HCT116 (cell line): ENCODE results near the gene CROCC. TPM values are rescaled to one million over a fixed set of nuclear protein-coding genes. Genes with fewer than 3 reads are reported as not detected.

Experiments used
- ATAC-seq: fragments of 200-7000 bp; cut with Tn5 transposase; 2 replicates; pipeline ENCODE4 v1.9.1; 2020; ENCODE audit warnings: mild to moderate bottlenecking, moderate library complexity
- BruUV-seq: library from RNA; stranded (reverse); fragments of 400-500 nt; replicated peaks from 2 replicates; lab custom pipeline; 2021; lab: Mats Ljungman, UMichigan
- CTCF ChIA-PET: fragments of 300-600 bp; sonication (Branson Sonifier 250); formaldehyde crosslinking; loops from one replicate; lab custom pipeline; 2021; ENCODE audit warnings: antibody characterized with exemption; lab: Charles Lee
- POLR2A ChIA-PET: fragments of 300-600, 350-600 bp; sonication (Branson Sonifier 250); formaldehyde crosslinking; loops from one replicate; lab custom pipeline; 2021; ENCODE audit warnings: antibody characterized with exemption; lab: Charles Lee
- RAD21 ChIA-PET, 2 experiments: fragments of 300-600 bp; sonication (Branson Sonifier 250); formaldehyde crosslinking; loops; one replicate each; lab custom pipeline; 2023; ENCODE audit warnings: low total read pairs in 2 of 2; ENCODE audit not compliant: uncharacterized antibody in 2 of 2, unreplicated experiment in 2 of 2, low non-redundant PET in 1 of 2; lab: Charles Lee
- DNase-seq: peaks from one replicate; pipeline ENCODE4 v3.0.0-alpha.2; 2010; ENCODE audit warnings: low read depth, low spot score
- H2AFZ ChIP-seq: fragments of 200-600 bp; shearing (Covaris generic), sonication (generic); 2 replicates; pipeline ENCODE4 v1.6.1; 2017; ENCODE audit warnings: low read depth, mixed run types, mixed read lengths, antibody characterized with exemption, low read length; ENCODE audit not compliant: poor library complexity, severe bottlenecking
- H3K27ac ChIP-seq: 2 replicates; pipeline ENCODE4 v1.5.1; 2012; ENCODE audit warnings: low read depth, low read length
- H3K27me3 ChIP-seq: fragments of 200-600 bp; sonication (generic); 2 replicates; pipeline ENCODE4 v1.6.1; 2016; ENCODE audit warnings: mixed run types, low read length, mixed read lengths; ENCODE audit not compliant: insufficient read depth
- H3K36me3 ChIP-seq, 2 experiments: fragments of 200-500 bp in 1 of 2; fragments of 200-600 bp in 1 of 2; sonication (Bioruptor generic) in 1 of 2; sonication (generic) in 1 of 2; 2 replicates each; pipeline versions ENCODE4 v1.5.1 to v1.6.1; 2014 to 2016; ENCODE audit warnings: low read length in 2 of 2, inconsistent platforms in 1 of 2, mixed read lengths in 1 of 2, mixed run types in 1 of 2; ENCODE audit not compliant: insufficient read depth in 2 of 2, control insufficient read depth in 1 of 2
- H3K4me1 ChIP-seq, 2 experiments: fragments of 200-600 bp in 1 of 2; sonication (generic) in 1 of 2; 2 replicates each; pipeline versions ENCODE4 v1.5.1 to v1.6.1; 2012 to 2017; ENCODE audit warnings: low read length in 2 of 2, inconsistent platforms in 1 of 2, mild to moderate bottlenecking in 1 of 2, mixed read lengths in 1 of 2, mixed run types in 1 of 2, moderate library complexity in 1 of 2; ENCODE audit not compliant: insufficient read depth in 2 of 2, control insufficient read depth in 1 of 2
- H3K4me2 ChIP-seq: fragments of 200-600 bp; sonication (generic); 2 replicates; pipeline ENCODE4 v1.6.1; 2017; ENCODE audit warnings: mixed run types, low read length, mixed read lengths
- H3K4me3 ChIP-seq, 2 experiments: fragments of 200-600 bp in 1 of 2; sonication (generic) in 1 of 2; replicated peaks in 1 of 2; 2 replicates each; pipeline ENCODE4 v1.5.1; 2011 to 2016; ENCODE audit warnings: low read length in 2 of 2, control low read depth in 1 of 2, low read depth in 1 of 2, mild to moderate bottlenecking in 1 of 2, mixed read lengths in 1 of 2, mixed run types in 1 of 2
- H3K79me2 ChIP-seq: fragments of 200-600 bp; sonication (generic); 2 replicates; pipeline ENCODE4 v1.6.1; 2017; ENCODE audit warnings: mild to moderate bottlenecking, mixed run types, low read length, moderate library complexity, mixed read lengths; ENCODE audit not compliant: insufficient read depth
- H3K9ac ChIP-seq: fragments of 200-600 bp; sonication (generic); 2 replicates; pipeline ENCODE4 v1.6.1; 2016; ENCODE audit warnings: low read length, mixed read lengths
- H3K9me2 ChIP-seq: fragments of 200-600 bp; sonication (generic), shearing (Covaris generic); 2 replicates; pipeline ENCODE4 v1.6.1; 2017; ENCODE audit warnings: mixed run types, mild to moderate bottlenecking, moderate library complexity; ENCODE audit not compliant: insufficient read depth
- H3K9me3 ChIP-seq, 2 experiments: fragments of 200-500 bp in 1 of 2; fragments of 200-600 bp in 1 of 2; sonication (Bioruptor generic) in 1 of 2; sonication (generic) in 1 of 2; 2 replicates each; pipeline ENCODE4 v1.6.1; 2014 to 2017; ENCODE audit warnings: low read length in 2 of 2, mixed read lengths in 2 of 2, inconsistent platforms in 1 of 2, low read depth in 1 of 2, mild to moderate bottlenecking in 1 of 2, mixed run types in 1 of 2, moderate library complexity in 1 of 2; ENCODE audit not compliant: control insufficient read depth in 1 of 2, insufficient read depth in 1 of 2
- H4K20me1 ChIP-seq: fragments of 200-600 bp; sonication (generic), shearing (Covaris generic); 2 replicates; pipeline ENCODE4 v1.6.1; 2017; ENCODE audit warnings: mixed run types, mild to moderate bottlenecking, moderate library complexity; ENCODE audit not compliant: insufficient read depth
- ATF3 ChIP-seq: IDR thresholded peaks from 2 replicates; pipeline ENCODE4 v1.6.1; 2012
- CBX3 ChIP-seq: IDR thresholded peaks from 2 replicates; pipeline ENCODE4 v1.6.1; 2012; ENCODE audit warnings: low read depth
- EGR1 ChIP-seq: IDR thresholded peaks from 2 replicates; pipeline ENCODE4 v1.6.1; 2012; ENCODE audit warnings: low read depth
- ELF1 ChIP-seq: IDR thresholded peaks from 2 replicates; pipeline ENCODE4 v1.6.1; 2012; ENCODE audit warnings: low read depth, borderline replicate concordance
- EZH2phosphoT487 ChIP-seq: fragments of 200-600 bp; IDR thresholded peaks from 2 replicates; pipeline ENCODE4 v1.6.1; 2018; ENCODE audit warnings: antibody characterized with exemption, borderline replicate concordance
- JUND ChIP-seq: IDR thresholded peaks from 2 replicates; pipeline ENCODE4 v1.6.1; 2012
- MAX ChIP-seq: IDR thresholded peaks from 2 replicates; pipeline ENCODE4 v1.6.1; 2012
- POLR2AphosphoS5 ChIP-seq: IDR thresholded peaks from 2 replicates; pipeline ENCODE4 v1.6.1; 2011; ENCODE audit warnings: mild to moderate bottlenecking, low read depth, low read length, moderate library complexity
- REST ChIP-seq: IDR thresholded peaks from 2 replicates; pipeline ENCODE4 v1.6.1; 2012; ENCODE audit warnings: low read depth
- SIN3A ChIP-seq: IDR thresholded peaks from 2 replicates; pipeline ENCODE4 v1.6.1; 2012; ENCODE audit warnings: low read depth
- SRF ChIP-seq: IDR thresholded peaks from 2 replicates; pipeline ENCODE4 v1.6.1; 2012; ENCODE audit warnings: low read depth
- YY1 ChIP-seq: IDR thresholded peaks from 2 replicates; pipeline ENCODE4 v1.6.1; 2011; ENCODE audit warnings: low read length, low read depth, moderate library complexity, mild to moderate bottlenecking; ENCODE audit not compliant: insufficient replicate concordance; ENCODE audit errors: extremely low read depth
- ZBTB33 ChIP-seq: IDR thresholded peaks from 2 replicates; pipeline ENCODE4 v1.6.1; 2011; ENCODE audit warnings: mild to moderate bottlenecking, low read length, moderate library complexity; ENCODE audit not compliant: insufficient replicate concordance; ENCODE audit errors: extremely low read depth
- ZFX ChIP-seq: fragments of 450-650 bp; IDR thresholded peaks from 2 replicates; pipeline ENCODE4 v1.6.1; 2017
- ZNF274 ChIP-seq: fragments of 200-500 bp; sonication (Bioruptor generic); IDR thresholded peaks from 2 replicates; pipeline ENCODE4 v1.6.1; 2014; ENCODE audit warnings: mild to moderate bottlenecking, low read depth, low read length, inconsistent platforms
- intact Hi-C: fragments of 100-400 bp; cut with micrococcal nuclease; formaldehyde crosslinking; loops from 2 replicates; pipeline ENCODE4 v1.10.0; 2022
- total RNA-seq: library from RNA; stranded (reverse); gene quantifications from one replicate; pipeline ENCODE4 v1.2.1, GENCODE V29; 2021; ENCODE audit not compliant: unreplicated experiment

The CROCC gene
- total RNA-seq, 1 experiment from 2014 or later, result 30.1 TPM

GRCh38 chr1:16922466-16922865, 735 bp downstream of the CROCC start:
- ATAC-seq (no peak), DNase-seq (no peak)
- no peak overlapping the region for H3K4me2 ChIP-seq
- no peak overlapping the region for H3K9ac ChIP-seq
- H3K36me3 ChIP-seq, result 0 out of 4 replicates have a peak, but pooled peaks cover 0 to 3% of the 10 kb centered on the region in 2 experiments
- CTCF ChIA-PET, result no interaction called here
- POLR2A ChIA-PET, result no interaction called here
- no peaks in the 10 kb centered on the region for H4K20me1 ChIP-seq
- no peaks in the 10 kb centered on the region for H3K9me2 ChIP-seq
- RAD21 ChIA-PET, result no interaction called here
- no TSS peak for BruUV-seq
- no peaks in the 10 kb centered on the region for H3K27me3 ChIP-seq
- H3K27ac ChIP-seq, result no peak overlapping the region
- peaks cover 6 to 17% of the 10 kb centered on the region in 2 experiments for H3K4me1 ChIP-seq
- TF ChIP-seq SIN3A, result no peak
- TF ChIP-seq ZFX, result no peak
- no peak for TF ChIP-seq EGR1
- TF ChIP-seq CBX3, result no peak
- no peak for TF ChIP-seq SRF
- no peak for TF ChIP-seq MAX
- TF ChIP-seq ZBTB33, result no peak
- TF ChIP-seq YY1, result no peak
- TF ChIP-seq, all 23 proteins: peak for 0
- intact Hi-C loops, result no loop called here
- Histone ChIP-seq H2AFZ (no peak overlapping the region), H3K79me2 (no peaks in the 10 kb centered on the region), H3K9me3 (no peaks in the 10 kb centered on the region), H3K4me3 (no peak overlapping the region)

- CTCF ChIA-PET, result no interaction called here
- H3K4me2 ChIP-seq, result no peak overlapping the region
- no peak overlapping the region for H3K4me3 ChIP-seq
- 0 out of 4 replicates have a peak, but pooled peaks cover 0 to 3% of the 10 kb centered on the region in 2 experiments for H3K36me3 ChIP-seq
- no peak overlapping the region for H2AFZ ChIP-seq
- RAD21 ChIA-PET, result no interaction called here
- H4K20me1 ChIP-seq, result no peaks in the 10 kb centered on the region
- H3K9ac ChIP-seq, result no peak overlapping the region
- POLR2A ChIA-PET, result no interaction called here
- intact Hi-C loops, result no loop called here
- H3K27ac ChIP-seq, result no peak overlapping the region
- no peaks in the 10 kb centered on the region for H3K9me2 ChIP-seq
- H3K27me3 ChIP-seq, result no peaks in the 10 kb centered on the region
- no TSS peak for BruUV-seq
- ATAC-seq (no peak), DNase-seq (no peak)
- no peaks in the 10 kb centered on the region for H3K79me2 ChIP-seq
- H3K9me3 ChIP-seq, result no peaks in the 10 kb centered on the region
- H3K4me1 ChIP-seq, result peaks cover 6 to 17% of the 10 kb centered on the region in 2 experiments
- no peak for TF ChIP-seq CBX3
- no peak for TF ChIP-seq POLR2AphosphoS5
- no peak for TF ChIP-seq ELF1
- TF ChIP-seq EZH2phosphoT487, result no peak
- no peak for TF ChIP-seq REST
- no peak for TF ChIP-seq ZNF274
- no peak for TF ChIP-seq ATF3
- TF ChIP-seq YY1, result no peak
- no peak for TF ChIP-seq SIN3A
- TF ChIP-seq ZFX, result no peak
- no peak for TF ChIP-seq JUND
These were observed 1.2 kb downstream of the CROCC start for GRCh38 chr1:16922885-16923431.
